ENCODE data around the gene ACAA2. TPM values are rescaled to one million over a fixed set of nuclear protein-coding genes. Genes with fewer than 3 reads are reported as not detected.

ACAA2 gene
- total and polyA plus RNA-seq, 2 of the 8 experiments (the other 6 are each of a cell fraction or from before 2014, with no cell fraction given), result 63.4 to 151 TPM

GRCh38 chr18:49804096-49804495 lies 9.2 kb downstream of the ACAA2 start:
- no peak overlapping the region for H2BK15ac ChIP-seq (ENCODE audit: low read length)
- peaks cover 0 to 32% (median 16%) of the 10 kb centered on the region in 4 experiments; a peak in 6 of 8 replicates for H3K36me3 ChIP-seq (ENCODE audit: control insufficient read depth in 2 of 4, insufficient read depth in 4 of 4, low read length in 3 of 4)
- H3K27me3 ChIP-seq (replicated peaks in 1 of 4; ENCODE audit: control insufficient read depth in 3 of 4, extremely low read depth in 1 of 4, insufficient read depth in 3 of 4, low read length in 3 of 4), result no peaks in the 10 kb centered on the region
- peaks cover 2% of the 10 kb centered on the region for H3K79me1 ChIP-seq (ENCODE audit: low read depth, low read length)
- DNase-seq (ENCODE audit: low read depth in 1 of 2, low spot score in 2 of 2) (no peak), FAIRE-seq (no peak)
- H4K5ac ChIP-seq (ENCODE audit: insufficient read length, low read depth, low read length), result no peak overlapping the region
- no peaks in the 10 kb centered on the region for H3K4me1 ChIP-seq (replicated peaks in 1 of 4; ENCODE audit: control insufficient read depth in 3 of 4, insufficient read depth in 4 of 4, low read length in 3 of 4)
- no peak overlapping the region for H3K4ac ChIP-seq (replicated peaks; ENCODE audit: insufficient read length, low read depth, low read length)
- no peak for TF ChIP-seq FOSL1 (IDR thresholded peaks at IDR 0.05; ENCODE audit: insufficient read depth, low read depth, low read length)
- TF ChIP-seq RNF2 (IDR thresholded peaks at IDR 0.05; ENCODE audit: borderline replicate concordance, low read depth, low read length, missing control alignments, poor library complexity, severe bottlenecking), result no peak
- no peak for TF ChIP-seq RAD21 (IDR thresholded peaks at IDR 0.05 in 1 of 2, conservative IDR thresholded peaks at IDR 0.05 in 1 of 2; ENCODE audit: low read depth in 2 of 2, low read length in 2 of 2)
- no peak for TF ChIP-seq CTBP2 (IDR thresholded peaks at IDR 0.05; ENCODE audit: borderline replicate concordance, insufficient read depth, insufficient read length, low read length)
- no peak for TF ChIP-seq EGR1 (IDR thresholded peaks at IDR 0.05; ENCODE audit: borderline replicate concordance, low read depth, low read length)
- TF ChIP-seq RXRA (IDR thresholded peaks at IDR 0.05; ENCODE audit: insufficient read depth, low read depth, low read length), result no peak
- TF ChIP-seq SRF (IDR thresholded peaks at IDR 0.05; ENCODE audit: low read depth, low read length), result no peak
- no peak for TF ChIP-seq BACH1 (IDR thresholded peaks at IDR 0.05; ENCODE audit: low read length)
- TF ChIP-seq CEBPB (IDR thresholded peaks at IDR 0.05; ENCODE audit: low read depth, low read length), result no peak
- no peak for TF ChIP-seq CHD1 (IDR thresholded peaks at IDR 0.05; ENCODE audit: low read depth, low read length)
- TF ChIP-seq GTF2F1 (IDR thresholded peaks at IDR 0.05; ENCODE audit: borderline replicate concordance, low read depth, low read length), result no peak
- no peak for TF ChIP-seq GABPA (IDR thresholded peaks at IDR 0.05; ENCODE audit: borderline replicate concordance, insufficient read depth, low read length)
- no peak overlapping the region for H3K4me2 ChIP-seq (ENCODE audit: insufficient read depth in 1 of 2, low read depth in 2 of 2, low read length in 2 of 2)
- H3K4me3 ChIP-seq (ENCODE audit: extremely low read depth in 1 of 4, insufficient read depth in 2 of 4, low read depth in 3 of 4, low read length in 4 of 4), result no peak overlapping the region
- no peaks in the 10 kb centered on the region for H3K23me2 ChIP-seq (ENCODE audit: low read depth, low read length)
- H3K27ac ChIP-seq (ENCODE audit: low read depth, low read length), result no peak overlapping the region
- H2BK5ac ChIP-seq (ENCODE audit: low read depth, low read length), result no peak overlapping the region
- H3K18ac ChIP-seq (ENCODE audit: extremely low read depth, low read length), result no peak overlapping the region
- H4K91ac ChIP-seq (replicated peaks; ENCODE audit: insufficient read length, low read length), result no peak overlapping the region
- H3K79me2 ChIP-seq (ENCODE audit: control insufficient read depth in 1 of 2, insufficient read depth in 2 of 2, low read length in 2 of 2), result peaks cover 11 to 67% of the 10 kb centered on the region in 2 experiments
- H3K56ac ChIP-seq (replicated peaks; ENCODE audit: insufficient read length, low read depth, low read length), result no peak overlapping the region
- ChIA-PET CTCF (ENCODE audit: partially characterized antibody) (interaction anchor here (0.9 to 1.1 kb wide), 2 partner anchors 20 to 56 kb away, joined by 3 to 4 read pairs; no protein-coding TSS in a partner anchor), POLR2A (ENCODE audit: partially characterized antibody) (interaction anchor here (0.7 kb wide), 1 partner anchor 8 kb away, joined by 3 read pairs; no protein-coding TSS in a partner anchor)
- WGBS, 2 experiments (ENCODE audit: extremely low coverage in 1 of 2, insufficient coverage in 1 of 2, insufficient read length in 1 of 2, insufficient replicate concordance in 2 of 2, low coverage in 1 of 2, low lambda C conversion rate in 2 of 2, missing lambda C conversion rate in 1 of 2), result 91% methylated on average over 5 of the region's 5 CpGs; no CpG with 5 or more reads in 1 of the 2 experiments
- H2BK20ac ChIP-seq (ENCODE audit: low read length), result no peak overlapping the region
- H3K14ac ChIP-seq (ENCODE audit: insufficient read length), result no peak overlapping the region
- H2AK5ac ChIP-seq (ENCODE audit: low read depth, low read length), result no peak overlapping the region
- peaks cover 0 to 12% of the 10 kb centered on the region in 2 experiments; a peak in 1 of 4 replicates for H3K9me3 ChIP-seq (ENCODE audit: insufficient read depth in 2 of 2, low read depth in 1 of 2, low read length in 1 of 2)
- H4K8ac ChIP-seq (ENCODE audit: extremely low read depth, insufficient read depth, low read length), result no peak overlapping the region
- peaks cover 1 to 4% of the 10 kb centered on the region in 2 experiments for H4K20me1 ChIP-seq (replicated peaks in 1 of 2; ENCODE audit: control insufficient read depth in 1 of 2, insufficient read depth in 2 of 2, low read length in 2 of 2)
- no peak overlapping the region for H2BK12ac ChIP-seq (ENCODE audit: low read depth, low read length)
- H2BK120ac ChIP-seq (replicated peaks; ENCODE audit: low read depth, low read length), result no peak overlapping the region
- H2AFZ ChIP-seq (ENCODE audit: low read length), result no peak overlapping the region
- no peak overlapping the region for H3K9ac ChIP-seq (replicated peaks in 1 of 4; ENCODE audit: extremely low read depth in 1 of 4, low read depth in 3 of 4, low read length in 3 of 4)
- no peak overlapping the region for H3K23ac ChIP-seq (ENCODE audit: insufficient read length)
